DMS153 treated with DMSO at 0.1 percent for 48 hours (cell line): ENCODE measurements around the gene LSM14A.

Source experiments
- DNase-seq: peaks from one replicate; lab custom pipeline; 2025; ENCODE audit not compliant: unreplicated experiment; lab: John Stamatoyannopoulos, UW

Gene LSM14A

GRCh38 chr19:34254698-34255432 lies 82.6 kb downstream of the LSM14A start:
- no peak for DNase-seq

DNA sequence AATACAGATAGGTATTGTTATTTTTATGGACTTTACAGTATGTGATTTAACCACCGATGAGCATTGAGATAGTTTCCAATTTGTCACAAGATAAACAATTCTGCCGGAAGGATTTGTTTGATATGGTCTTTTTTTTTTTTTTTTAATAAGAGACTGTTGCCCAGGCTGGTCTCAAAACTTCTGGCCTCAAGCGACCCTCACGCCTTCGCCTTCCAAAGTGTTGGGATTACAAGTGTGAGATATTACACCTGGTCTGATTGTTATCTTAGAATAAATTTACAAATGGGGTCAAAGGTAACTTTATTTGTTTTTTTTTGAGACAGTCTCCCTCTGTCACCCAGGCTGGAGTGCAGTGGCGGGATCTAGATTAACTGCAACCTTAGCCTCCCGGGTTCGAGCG lies 83.2 kb downstream of the LSM14A start:
- no peak for DNase-seq

- DNase-seq = no peak
Observed at GRCh38 chr19:34256835-34257558, 84.7 kb downstream of the LSM14A start.

DNA sequence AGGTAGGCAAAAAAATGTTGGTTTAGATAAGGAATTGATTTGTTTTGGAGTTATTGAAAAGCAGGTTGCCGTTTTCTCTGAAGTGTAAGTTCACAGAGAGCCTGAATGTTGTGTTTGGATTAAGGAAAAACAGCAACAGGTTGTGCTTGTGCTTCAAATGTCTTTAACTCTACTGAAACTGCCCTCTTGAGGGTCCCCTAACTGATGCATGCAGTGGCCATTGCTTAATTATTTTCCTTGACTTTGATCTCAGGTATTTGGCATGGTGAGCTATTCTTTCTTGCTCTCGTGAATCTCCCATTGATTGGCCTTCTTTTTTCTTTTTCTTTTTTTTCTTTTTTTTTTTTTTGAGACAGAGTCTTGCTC lies 85.2 kb downstream of the LSM14A start:
- no peak for DNase-seq

DNA sequence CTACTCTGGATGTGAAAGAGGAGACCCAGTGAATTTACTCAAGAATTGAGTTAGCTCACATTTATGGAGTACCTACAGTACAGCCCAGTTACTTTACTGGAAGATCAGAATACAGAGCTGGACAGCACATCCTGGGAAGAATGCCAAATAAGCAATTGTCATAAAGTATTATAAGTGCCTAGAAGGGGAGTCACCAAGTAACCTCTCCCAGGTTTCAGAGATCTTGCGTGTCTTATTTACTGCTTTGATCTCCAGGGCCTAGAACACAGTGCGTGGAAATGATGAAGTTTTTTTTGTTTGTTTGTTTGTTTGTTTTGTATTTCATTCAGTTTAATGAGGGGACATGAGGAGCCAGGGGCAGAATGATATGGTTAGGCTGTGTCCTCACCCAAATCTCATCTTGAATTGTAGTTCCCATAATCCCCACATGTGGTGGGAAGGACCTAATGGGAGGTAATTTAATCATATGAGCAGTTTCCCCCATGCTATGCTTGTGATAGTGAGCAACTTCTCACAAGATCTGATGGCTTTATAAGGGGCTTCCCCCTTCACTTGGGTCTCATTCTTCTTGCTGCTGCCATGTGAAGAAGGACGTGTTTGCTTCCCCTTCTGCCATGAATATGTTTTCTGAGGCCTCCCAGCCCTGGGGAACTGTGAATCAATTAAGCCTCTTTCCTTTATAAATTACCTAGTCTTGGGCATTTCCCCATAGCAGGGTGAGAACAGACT lies 87.2 kb downstream of the LSM14A start:
- no peak for DNase-seq

DNA sequence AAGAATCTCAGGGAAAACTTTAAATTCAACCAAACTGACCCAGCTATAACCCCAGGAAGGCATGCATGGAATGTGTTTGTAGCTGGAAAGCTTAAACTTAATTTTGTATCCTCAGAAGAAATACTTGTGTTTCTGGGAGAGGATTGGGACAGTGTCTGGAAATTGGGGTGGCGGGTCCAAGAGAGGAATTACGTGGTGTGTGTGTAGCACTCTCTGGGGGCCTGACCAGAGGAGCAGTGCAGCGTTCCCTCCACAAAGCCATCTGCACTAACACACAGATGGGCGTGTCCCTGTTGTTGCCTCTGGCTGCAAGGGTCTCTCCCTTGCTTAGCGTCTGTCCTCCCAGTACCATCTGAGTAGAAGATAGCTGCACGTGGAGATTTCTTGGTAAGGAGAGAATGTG lies 88.5 kb downstream of the LSM14A start:
- DNase-seq = no peak

GRCh38 chr19:34261334-34262109 lies 89.2 kb downstream of the LSM14A start:
- no peak for DNase-seq

DNA sequence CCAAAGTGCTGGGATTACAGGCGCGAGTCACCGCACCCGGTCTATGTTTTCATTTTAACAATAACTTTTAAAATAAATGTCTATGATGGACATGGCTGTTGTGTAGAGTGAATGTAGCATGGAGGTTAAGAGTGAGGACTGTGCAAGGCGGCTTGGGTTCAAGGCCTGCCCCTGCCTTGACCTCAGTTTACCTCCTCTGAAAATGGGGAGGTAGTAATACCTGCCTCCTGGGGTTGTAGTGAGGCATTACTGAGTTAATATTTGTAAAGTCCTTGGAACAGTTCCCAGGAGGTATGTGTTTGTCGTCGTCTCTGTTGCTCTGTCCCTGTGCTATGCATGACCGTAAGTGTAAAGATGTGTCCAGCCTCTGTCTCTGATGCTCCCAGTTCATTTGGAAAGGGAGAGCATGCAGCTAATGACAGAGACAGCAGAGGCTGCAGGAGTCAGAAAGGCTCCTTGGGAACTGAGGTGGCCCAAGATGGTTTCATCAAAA lies 91.5 kb downstream of the LSM14A start:
- DNase-seq = no peak

- no peak for DNase-seq
Observed at GRCh38 chr19:34265221-34265650, 92.9 kb downstream of the LSM14A start.

DNA sequence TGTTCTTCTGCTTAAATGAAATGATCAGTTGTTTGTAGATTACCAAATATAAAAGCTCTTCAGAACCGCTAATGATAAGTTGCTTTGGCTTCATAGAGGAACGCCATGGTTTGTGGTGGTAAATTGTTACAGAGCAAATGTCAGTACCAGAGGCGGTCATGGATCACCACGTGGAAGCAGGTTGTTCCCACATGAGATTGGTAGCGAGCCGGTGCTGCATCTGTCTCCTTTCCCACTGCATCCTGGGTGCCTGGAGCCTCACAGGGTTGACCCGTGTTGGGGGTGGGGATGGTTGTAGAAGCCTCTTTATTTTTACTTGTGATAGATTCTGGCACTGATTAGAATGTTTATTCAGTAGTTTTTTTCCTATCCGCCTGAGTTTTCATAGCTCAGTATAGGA lies 96.8 kb downstream of the LSM14A start:
- DNase-seq = no peak

- no peak for DNase-seq
Observed at GRCh38 chr19:34269489-34269888, 97.2 kb downstream of the LSM14A start.

DNA sequence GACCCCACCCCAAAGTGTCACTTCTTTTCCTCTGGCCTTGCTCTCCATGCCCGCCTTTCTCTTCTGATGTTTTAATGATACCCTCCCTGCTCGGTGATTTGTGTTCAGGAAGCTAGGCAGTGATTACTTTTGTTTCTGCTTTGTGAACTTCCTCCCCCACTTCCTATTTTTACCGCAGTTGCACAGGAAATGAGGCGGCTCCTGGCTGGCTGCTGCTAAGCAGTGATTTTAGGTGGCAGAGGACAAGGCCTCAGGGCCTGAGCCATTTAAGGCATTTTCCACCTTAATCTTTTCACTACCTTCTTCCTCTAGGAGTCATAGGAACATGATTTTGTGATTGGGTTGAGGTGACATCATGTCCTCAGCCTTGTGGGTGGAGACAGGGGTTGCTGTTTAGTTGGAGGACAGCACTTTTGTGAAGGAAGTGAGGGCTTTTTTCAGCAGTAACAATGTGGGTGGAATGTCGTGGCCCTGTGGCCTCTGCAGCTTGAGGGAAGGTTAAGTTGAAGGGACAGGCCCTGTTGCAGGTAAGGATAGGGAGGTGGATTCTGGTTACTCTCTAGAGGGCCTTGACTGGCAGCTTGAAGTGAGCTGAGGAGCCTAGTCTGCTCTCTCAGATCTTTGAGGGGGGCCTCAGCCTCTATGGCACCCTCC lies 97.8 kb downstream of the LSM14A start:
- DNase-seq = no peak

DNA sequence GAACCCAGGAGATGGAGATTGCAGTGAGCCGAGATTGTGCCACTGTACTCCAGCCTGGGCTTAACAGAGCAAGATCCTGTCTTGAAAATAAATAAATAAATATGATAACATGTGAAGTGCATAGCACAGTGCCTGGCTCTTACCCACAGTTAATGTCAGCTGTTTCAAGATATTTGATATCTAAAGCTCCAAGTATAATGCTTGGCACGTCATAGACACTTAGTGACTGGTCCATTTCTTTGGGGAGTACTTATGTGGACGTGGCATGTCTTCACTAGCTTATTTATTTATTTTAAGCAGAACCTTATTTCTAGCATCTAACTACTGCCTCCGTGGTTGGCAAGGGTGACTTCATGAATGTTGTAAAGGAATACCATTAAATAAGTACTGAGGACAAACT lies 100.8 kb downstream of the LSM14A start:
- no peak for DNase-seq

DNA sequence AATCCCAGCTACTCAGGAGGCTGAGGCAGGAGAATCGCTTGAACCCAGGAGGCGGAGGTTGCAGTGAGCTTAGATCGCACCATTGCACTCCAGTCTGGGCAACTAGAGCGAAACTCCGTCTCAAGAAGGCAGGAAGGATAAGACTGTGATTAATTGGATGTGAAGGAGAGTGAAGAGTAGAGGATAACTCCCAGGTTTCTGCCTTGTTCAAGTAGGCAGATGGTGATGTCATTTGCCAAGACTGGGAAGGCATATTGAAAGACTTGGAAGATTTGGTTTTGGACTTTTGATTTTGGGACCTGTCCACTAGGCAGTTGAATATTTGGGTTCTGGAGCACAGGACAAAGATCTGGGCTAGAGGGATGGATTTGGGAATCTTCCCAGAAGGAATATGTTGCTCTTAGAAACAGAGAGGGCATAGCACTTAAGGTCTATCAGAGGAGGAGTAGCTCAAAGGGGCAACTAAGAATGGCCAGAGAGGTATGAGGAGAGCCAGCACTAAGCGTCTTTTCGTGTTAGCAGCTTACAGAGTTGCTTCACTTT lies 102.1 kb downstream of the LSM14A start:
- DNase-seq = no peak

- DNase-seq = no peak
Observed at GRCh38 chr19:34274827-34275625, 102.7 kb downstream of the LSM14A start.

DNA sequence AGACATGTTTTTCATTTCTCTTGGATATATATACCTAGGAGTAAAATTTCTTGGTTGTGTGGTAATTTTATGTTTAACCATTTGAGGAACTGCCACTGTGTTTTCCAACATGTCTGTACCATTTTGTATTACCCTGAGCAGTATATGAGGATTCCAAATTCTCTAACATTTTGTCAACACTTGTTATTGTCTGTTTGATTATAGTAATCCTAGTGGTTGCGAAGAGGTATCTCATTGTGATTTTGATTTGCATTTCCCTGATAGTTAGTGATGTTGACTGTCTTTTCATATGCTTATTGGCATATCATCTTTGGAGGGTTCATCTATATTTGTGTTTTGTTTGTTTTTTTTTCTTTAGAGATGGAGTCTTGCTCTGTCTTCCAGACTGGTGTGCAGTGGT lies 103.4 kb downstream of the LSM14A start:
- no peak for DNase-seq

DNA sequence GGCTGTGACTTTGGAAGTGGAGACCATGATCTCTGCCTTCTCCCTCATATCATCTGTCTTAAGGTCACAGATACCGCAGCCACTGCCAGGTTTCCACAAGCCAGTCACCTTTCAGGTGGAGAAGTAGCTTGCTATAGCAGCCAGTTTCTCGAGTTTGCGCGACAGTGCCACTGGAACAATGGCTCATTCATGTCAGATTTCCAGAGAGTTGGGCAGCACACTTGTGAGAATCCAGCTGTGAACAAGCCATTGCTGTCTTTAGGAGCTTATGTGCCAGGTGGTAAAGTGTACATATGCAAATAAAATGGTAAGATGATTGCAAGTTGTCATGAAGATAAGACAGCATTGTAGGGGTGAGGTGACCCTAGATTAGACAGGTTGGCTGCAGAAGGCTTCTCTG lies 104.3 kb downstream of the LSM14A start:
- DNase-seq = no peak

DNA sequence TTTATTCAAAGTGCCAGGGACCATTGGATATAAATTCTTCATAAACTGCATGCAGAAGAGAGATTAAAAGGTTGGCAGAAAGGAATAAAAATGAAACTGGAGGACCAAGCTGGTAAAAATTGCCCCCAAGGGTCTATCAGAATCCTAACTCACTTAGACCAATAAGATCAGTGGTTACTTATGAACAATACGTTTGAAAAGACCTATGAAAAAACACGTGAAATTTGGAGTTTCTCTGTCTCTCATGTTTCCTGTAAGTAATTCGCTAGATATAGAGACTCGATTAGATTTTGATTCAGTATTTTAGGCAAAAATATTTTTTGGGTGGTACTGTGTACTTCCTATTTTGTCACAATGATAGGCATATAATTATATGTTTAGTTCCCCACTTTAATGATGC lies 104.9 kb downstream of the LSM14A start:
- DNase-seq = no peak

- DNase-seq = no peak
Observed at GRCh38 chr19:34278783-34279182, 106.5 kb downstream of the LSM14A start.
